Choroid plexus epithelial cell (primary cell): ENCODE results near the gene KCNQ1.

Experiments used
- DNase-seq: peaks from one replicate; pipeline ENCODE4 v3.0.0-alpha.2; 2010; ENCODE audit warnings: low read depth
- H3K4me3 ChIP-seq: 2 replicates; pipeline ENCODE4 v1.5.1; 2011; ENCODE audit warnings: low read depth, mild to moderate bottlenecking, control low read depth, low read length, moderate library complexity
- CTCF ChIP-seq: conservative IDR thresholded peaks from 2 replicates; pipeline ENCODE4 v1.5.1; 2011; ENCODE audit warnings: low read depth, mild to moderate bottlenecking, control low read depth, inconsistent platforms, low read length, moderate library complexity

Gene KCNQ1

DNA sequence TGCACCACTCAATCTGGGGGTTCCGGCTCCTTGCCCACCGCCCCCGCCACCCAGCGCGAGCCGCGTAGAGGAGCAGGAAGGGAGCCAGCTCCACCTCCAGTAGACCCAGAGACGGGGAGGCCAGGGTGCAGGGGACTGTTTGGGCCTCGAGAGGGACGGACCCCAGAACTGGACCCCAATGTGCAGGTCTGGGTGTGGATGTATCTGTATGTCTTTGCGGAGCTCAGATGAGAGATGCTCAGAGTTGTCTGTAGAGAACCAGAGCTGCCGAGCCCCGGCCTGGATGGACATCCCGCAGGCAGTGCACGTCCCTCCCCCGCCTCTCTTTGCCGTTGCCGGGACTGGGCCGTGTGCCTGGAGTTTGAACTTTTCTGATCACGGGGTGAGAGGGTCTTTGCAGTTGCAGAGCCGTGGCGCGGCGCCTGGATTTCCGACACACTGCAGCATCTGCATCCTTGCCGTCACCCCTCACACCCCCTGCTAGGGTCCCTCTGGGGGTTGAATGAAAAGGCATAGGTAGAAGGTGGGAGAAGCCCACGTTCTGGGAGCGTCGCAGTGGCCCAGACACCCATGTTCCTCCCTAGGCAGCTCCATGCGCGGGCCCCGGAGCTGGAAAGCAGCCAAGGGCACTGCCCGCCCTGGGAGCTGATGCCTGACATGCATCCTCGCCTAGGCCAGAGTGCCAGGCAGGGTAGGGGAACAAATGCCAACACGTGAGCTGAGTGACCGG, 105.2 kb downstream of the KCNQ1 start:
- no peak overlapping the region for H3K4me3 ChIP-seq
- DNase-seq: no peak
- no peak for TF ChIP-seq CTCF

- TF ChIP-seq CTCF: no peak
- H3K4me3 ChIP-seq: no peak overlapping the region
- DNase-seq: no peak
Observed at GRCh38 chr11:2550606-2550970, 105.8 kb downstream of the KCNQ1 start.

- no peak for TF ChIP-seq CTCF
- DNase-seq: no peak
Observed at GRCh38 chr11:2551131-2551530, 106.3 kb downstream of the KCNQ1 start.

DNA sequence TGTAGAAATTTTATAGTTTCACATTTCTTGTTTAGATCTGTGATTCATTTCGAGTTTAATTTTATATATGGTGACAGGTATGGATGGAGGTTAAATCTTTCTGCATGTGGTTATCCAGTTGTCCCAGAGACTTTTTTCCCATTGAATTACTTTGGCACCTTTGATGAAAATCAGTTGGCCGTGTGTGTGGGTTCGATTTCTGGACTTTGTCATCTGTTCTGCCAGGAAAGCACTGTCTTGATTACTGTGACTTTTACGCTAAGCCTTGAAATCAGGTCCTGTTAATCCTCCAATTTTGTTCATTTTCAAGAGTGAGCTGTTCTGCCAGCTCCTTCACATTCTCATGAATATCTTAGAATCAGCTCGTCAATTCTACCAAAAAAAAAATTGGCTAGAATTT, 107.4 kb downstream of the KCNQ1 start:
- TF ChIP-seq CTCF: no peak
- no peak for DNase-seq
- no peak overlapping the region for H3K4me3 ChIP-seq

More at GRCh38 chr11:2551131-2551530, 106.3 kb downstream of the KCNQ1 start:
- H3K4me3 ChIP-seq: no peak overlapping the region

DNA sequence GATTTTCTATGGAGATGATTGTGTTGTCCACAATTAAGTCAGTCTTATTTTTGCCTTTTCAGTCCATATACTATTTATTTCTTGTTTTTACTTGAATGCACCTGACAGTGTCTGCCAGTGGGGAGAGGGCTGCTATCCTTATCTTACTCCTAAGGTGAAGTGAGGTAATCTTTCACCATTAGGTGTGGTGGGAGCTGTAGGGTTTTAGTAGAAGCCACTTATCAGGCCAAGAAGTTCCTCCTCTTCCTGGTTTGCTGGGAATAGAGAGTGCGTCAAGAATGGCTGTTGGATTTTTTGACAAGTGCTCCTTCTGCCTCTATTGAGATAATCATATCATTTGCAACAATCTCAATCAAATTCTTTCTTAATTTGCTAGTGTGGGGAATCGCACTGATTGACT, 108.4 kb downstream of the KCNQ1 start:
- no peak for TF ChIP-seq CTCF
- DNase-seq: no peak
- H3K4me3 ChIP-seq: no peak overlapping the region

- H3K4me3 ChIP-seq: no peak overlapping the region
- DNase-seq: no peak
- no peak for TF ChIP-seq CTCF
Observed at GRCh38 chr11:2553886-2554285, 109.1 kb downstream of the KCNQ1 start.

DNA sequence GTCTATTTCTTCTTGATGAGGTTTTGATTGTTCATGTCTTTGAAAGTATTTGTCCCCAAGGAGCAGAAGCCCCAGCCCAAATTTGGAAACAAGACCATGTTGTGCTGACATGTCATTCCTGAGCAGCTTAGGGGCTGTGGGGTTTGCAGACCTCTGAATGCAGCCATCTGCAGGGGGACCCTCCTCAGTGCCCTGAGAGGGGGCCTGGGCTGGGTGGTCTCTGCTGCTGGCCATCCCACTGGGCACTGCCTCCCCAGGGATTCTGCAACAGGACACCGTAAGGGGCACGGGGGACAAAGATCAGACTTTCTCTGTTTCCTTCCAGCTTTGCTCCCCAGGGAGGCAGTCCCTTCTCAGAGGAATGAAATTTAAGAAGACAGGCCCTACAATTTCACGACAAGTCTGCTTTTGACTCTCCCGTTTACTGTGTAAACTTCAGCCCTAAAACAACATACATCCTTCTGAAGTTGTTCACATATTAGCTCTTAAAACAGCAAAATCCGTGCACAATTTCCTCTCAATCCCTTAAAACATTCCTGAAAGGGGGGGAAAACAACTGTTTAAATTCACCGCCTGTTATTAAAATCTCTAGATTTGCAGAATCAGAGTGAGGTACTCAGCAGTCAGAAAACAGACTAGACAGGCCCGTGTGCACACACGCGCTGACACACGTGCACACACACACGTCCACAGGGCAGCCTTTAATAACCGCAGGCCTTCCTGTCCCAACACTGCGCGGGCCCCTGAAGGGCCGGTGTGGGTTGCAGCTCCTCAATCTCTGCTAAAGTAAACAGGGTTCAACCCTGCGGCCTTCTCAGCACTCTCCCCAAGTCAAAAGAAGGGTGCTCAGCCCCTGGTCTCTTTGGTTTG, 109.8 kb downstream of the KCNQ1 start:
- peak; percentile 17 for DNase-seq
- no peak for TF ChIP-seq CTCF

More for the DNA sequence above, 109.8 kb downstream of the KCNQ1 start:
- no peak overlapping the region for H3K4me3 ChIP-seq
